ENCODE measurements around the gene KRTAP10-4. TPM values are rescaled to one million over a fixed set of nuclear protein-coding genes. Genes with fewer than 3 reads are reported as not detected.

KRTAP10-4 gene
- total and polyA plus RNA-seq, 10 of the 15 experiments (the other 5 are each of a cell fraction or from before 2014, with no cell fraction given) = not detected

- Histone ChIP-seq H2AFZ (ENCODE audit: control insufficient read depth, low read depth, low read length) (no peak overlapping the region), H3K9me3 (replicated peaks; ENCODE audit: control insufficient read depth, insufficient read depth, low read length) (no peaks in the 10 kb centered on the region; the same call in 2 of the 3 replicates), H3K79me2 (ENCODE audit: control insufficient read depth, insufficient read depth, low read length) (no peaks in the 10 kb centered on the region), H3K36me3 (ENCODE audit: control insufficient read depth in 2 of 2, insufficient read depth in 2 of 2, low read length in 1 of 2) (no peaks in the 10 kb centered on the region), H3K9ac (ENCODE audit: control insufficient read depth, insufficient read depth, low read length) (no peak overlapping the region), H3K4me2 (ENCODE audit: control insufficient read depth, insufficient read depth) (no peak overlapping the region), H3K4me3 (no peak overlapping the region), H3K4me1 (ENCODE audit: control insufficient read depth, insufficient read depth, low read length) (no peaks in the 10 kb centered on the region), H3K27ac (ENCODE audit: control insufficient read depth, insufficient read depth) (no peak overlapping the region), H4K20me1 (ENCODE audit: control insufficient read depth, insufficient read depth) (no peaks in the 10 kb centered on the region), H3K27me3 (replicated peaks in 1 of 2; ENCODE audit: control insufficient read depth in 2 of 2, insufficient read depth in 2 of 2, low read length in 1 of 2) (no peaks in the 10 kb centered on the region)
- SMC1A ChIA-PET (ENCODE audit: uncharacterized antibody, unreplicated experiment) = no interaction called here
- no TSS peak for BruUV-seq (replicated peaks)
- no peak for DNase-seq (ENCODE audit: low read depth, low spot score)
- RAD21 ChIA-PET (ENCODE audit: unreplicated experiment) = no interaction called here
- no peak for ATAC-seq
- intact Hi-C loops (cut with micrococcal nuclease; ENCODE audit: unreplicated experiment) (no loop called here), in situ Hi-C loops (cut with MboI) (no loop called here)
- CTCF ChIA-PET = interaction anchor here (0.6 kb wide), 1 partner anchor 28 kb away, joined by 3 read pairs; no protein-coding TSS in a partner anchor
- 37% methylated on average over 11 of the region's 11 CpGs for whole genome bisulfite sequencing (ENCODE audit: insufficient coverage, insufficient replicate concordance, low lambda C conversion rate, missing lambda C conversion rate)
- POLR2A ChIA-PET = no interaction called here
- no peak for TF ChIP-seq KDM1A (IDR thresholded peaks at IDR 0.05; ENCODE audit: borderline replicate concordance)
- no peak for TF ChIP-seq SMC3 (IDR thresholded peaks at IDR 0.05; ENCODE audit: borderline replicate concordance, low read length)
- no peak for TF ChIP-seq LARP7 (IDR thresholded peaks at IDR 0.05)
- TF ChIP-seq RFX5 (IDR thresholded peaks at IDR 0.05; ENCODE audit: low read depth, low read length) = no peak
- TF ChIP-seq MTA2 (IDR thresholded peaks at IDR 0.05; ENCODE audit: low read depth) = no peak
- TF ChIP-seq RCOR1 (conservative IDR thresholded peaks at IDR 0.05; ENCODE audit: low read depth, low read length) = no peak
- TF ChIP-seq BACH1 (IDR thresholded peaks at IDR 0.05; ENCODE audit: borderline replicate concordance) = no peak
- no peak for TF ChIP-seq HDAC6 (IDR thresholded peaks at IDR 0.05; ENCODE audit: unreplicated experiment)
- no peak for TF ChIP-seq BCLAF1 (IDR thresholded peaks at IDR 0.05)
- no peak for FAIRE-seq
Measured at GRCh38 chr21:44540741-44541288, 32.7 kb upstream of the KRTAP10-4 start.

Measured in GM12878 (cell line).